Mucosa of descending colon (tissue), 3 donors: ENCODE results near the gene PHOX2A. TPM values are rescaled to one million over a fixed set of nuclear protein-coding genes. Genes with fewer than 3 reads are reported as not detected.

Experiments used
- ATAC-seq: fragments of 200-7000 bp; cut with Tn5 transposase; one replicate; pipeline ENCODE4 v1.9.1; 2020; ENCODE audit warnings: mild to moderate bottlenecking, moderate library complexity
- DNase-seq, 3 donors: peaks; one replicate each; pipeline ENCODE4 v3.0.0-alpha.2; 2020
- H3K36me3 ChIP-seq: fragments of 200-600 bp; one replicate; pipeline ENCODE4 v1.8.0; 2021; ENCODE audit warnings: low read depth, mild to moderate bottlenecking
- H3K4me1 ChIP-seq: fragments of 200-600 bp; one replicate; pipeline ENCODE4 v1.8.0; 2021; ENCODE audit warnings: low read depth, mild to moderate bottlenecking
- H3K4me3 ChIP-seq: fragments of 200-600 bp; one replicate; pipeline ENCODE4 v1.8.0; 2021; ENCODE audit warnings: mild to moderate bottlenecking
- H3K9me3 ChIP-seq: fragments of 200-600 bp; one replicate; pipeline ENCODE4 v1.8.0; 2021; ENCODE audit warnings: mild to moderate bottlenecking
- intact Hi-C, 2 donors: fragments of 100-400 bp; cut with DNase I in 1 of 2; cut with micrococcal nuclease in 1 of 2; formaldehyde crosslinking; loops; one replicate each; pipeline versions ENCODE4 v1.11.0 to v1.11.1; 2022; cut with DNase I, micrococcal nuclease
- total RNA-seq, 3 donors: library from RNA; stranded (reverse); fragmentation: NEBNext Ultra II Directional in 2 of 3; extraction: Animal tissue kit (Norgen Biotek cat#: 25700) in 2 of 3; gene quantifications; one replicate each; pipeline versions ENCODE4 v1.2.1 to v1.2.4, GENCODE V29; 2021 to 2023
- TF ChIP-seq, protein P1 (sequence below): fragments of 200-600 bp; IDR thresholded peaks from one replicate; pipeline ENCODE4 v1.8.0; 2022; ENCODE audit warnings: antibody characterized with exemption, mild to moderate bottlenecking
- donor health status: DM: no; HTN: no; CAD: no; lungs with moderate emphysema.
- donor health status: DM: no; HTN: no; CAD: no.
- donor health status: DM: no; HTN: yes; CAD: no.

Gene PHOX2A
- total RNA-seq, 3 donors from 2014 or later: 0.55 to 2.6 (median 0.60) TPM

DNA sequence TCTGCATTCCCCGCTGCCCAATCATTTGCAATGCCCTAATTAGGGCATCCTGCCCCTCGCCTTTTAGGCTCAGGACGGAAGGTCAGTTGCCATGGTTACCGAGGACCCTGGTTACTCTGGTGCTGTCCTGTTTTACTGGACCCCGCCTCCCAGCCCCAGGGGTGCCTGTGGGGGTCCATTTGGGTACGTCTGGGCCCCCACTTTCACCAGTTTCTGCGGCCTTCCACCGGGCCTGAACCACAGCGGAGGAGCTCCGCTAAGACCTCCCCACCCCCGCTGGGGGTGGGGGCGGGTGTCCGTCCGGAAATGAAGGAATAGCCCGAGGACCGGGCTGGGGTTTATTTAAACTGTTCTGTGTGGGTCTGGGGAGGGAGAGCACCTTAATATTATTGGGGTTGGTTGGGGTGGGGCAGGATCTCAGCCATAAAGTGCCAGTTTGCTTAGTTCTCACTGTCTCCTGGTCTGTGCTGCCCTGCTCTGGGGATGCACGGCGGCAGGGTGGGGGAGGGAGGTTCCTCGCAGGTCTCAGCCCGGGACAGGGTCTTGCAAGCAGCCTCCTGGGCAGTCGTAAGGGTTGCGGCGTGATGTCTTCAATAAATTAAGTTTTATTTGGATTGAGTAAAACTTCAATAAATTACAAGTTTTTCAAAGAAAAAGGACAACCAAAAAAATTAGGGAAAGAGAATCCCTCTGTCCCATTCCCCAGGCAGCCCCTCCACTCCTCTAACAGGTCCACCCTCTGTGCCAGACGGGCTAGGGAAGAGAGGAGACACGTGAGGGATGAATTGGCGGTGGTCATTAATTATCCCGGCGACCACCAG lies 5.3 kb downstream of the PHOX2A start:
- H3K36me3 ChIP-seq: no peaks in the 10 kb centered on the region
- peaks cover 37% of the 10 kb centered on the region for H3K4me1 ChIP-seq
- H3K9me3 ChIP-seq: no peaks in the 10 kb centered on the region
- TF ChIP-seq, protein P1, sequence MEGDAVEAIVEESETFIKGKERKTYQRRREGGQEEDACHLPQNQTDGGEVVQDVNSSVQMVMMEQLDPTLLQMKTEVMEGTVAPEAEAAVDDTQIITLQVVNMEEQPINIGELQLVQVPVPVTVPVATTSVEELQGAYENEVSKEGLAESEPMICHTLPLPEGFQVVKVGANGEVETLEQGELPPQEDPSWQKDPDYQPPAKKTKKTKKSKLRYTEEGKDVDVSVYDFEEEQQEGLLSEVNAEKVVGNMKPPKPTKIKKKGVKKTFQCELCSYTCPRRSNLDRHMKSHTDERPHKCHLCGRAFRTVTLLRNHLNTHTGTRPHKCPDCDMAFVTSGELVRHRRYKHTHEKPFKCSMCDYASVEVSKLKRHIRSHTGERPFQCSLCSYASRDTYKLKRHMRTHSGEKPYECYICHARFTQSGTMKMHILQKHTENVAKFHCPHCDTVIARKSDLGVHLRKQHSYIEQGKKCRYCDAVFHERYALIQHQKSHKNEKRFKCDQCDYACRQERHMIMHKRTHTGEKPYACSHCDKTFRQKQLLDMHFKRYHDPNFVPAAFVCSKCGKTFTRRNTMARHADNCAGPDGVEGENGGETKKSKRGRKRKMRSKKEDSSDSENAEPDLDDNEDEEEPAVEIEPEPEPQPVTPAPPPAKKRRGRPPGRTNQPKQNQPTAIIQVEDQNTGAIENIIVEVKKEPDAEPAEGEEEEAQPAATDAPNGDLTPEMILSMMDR: no peak
- DNase-seq (no peak), ATAC-seq (no peak)
- intact Hi-C loops: no loop called here
- no peak overlapping the region for H3K4me3 ChIP-seq

DNA sequence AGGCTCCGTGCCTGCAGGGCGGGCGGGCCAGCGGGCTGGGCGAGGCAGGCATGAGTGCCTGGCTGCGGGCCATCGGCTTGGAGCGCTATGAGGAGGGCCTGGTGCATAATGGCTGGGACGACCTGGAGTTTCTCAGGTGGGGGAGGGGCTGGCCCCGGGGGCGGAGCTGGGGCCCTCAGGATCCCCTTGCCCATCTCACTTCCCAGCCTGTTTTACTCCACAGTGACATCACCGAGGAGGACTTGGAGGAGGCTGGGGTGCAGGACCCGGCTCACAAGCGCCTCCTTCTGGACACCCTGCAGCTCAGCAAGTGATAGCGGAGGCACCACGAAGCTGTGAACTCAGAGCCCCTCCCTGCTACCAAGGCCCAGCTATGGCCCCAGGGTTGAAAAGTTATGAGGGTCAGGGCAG lies 5.9 kb downstream of the PHOX2A start:
- intact Hi-C loops: no loop called here
- ATAC-seq (peak; percentile 80), DNase-seq (peak; percentile 54 to 73 (median 73))
- no peaks in the 10 kb centered on the region for H3K36me3 ChIP-seq
- H3K9me3 ChIP-seq: no peaks in the 10 kb centered on the region
- no peak overlapping the region for H3K4me3 ChIP-seq
- peaks cover 37% of the 10 kb centered on the region for H3K4me1 ChIP-seq
- TF ChIP-seq, protein P1: peak; percentile 71

DNA sequence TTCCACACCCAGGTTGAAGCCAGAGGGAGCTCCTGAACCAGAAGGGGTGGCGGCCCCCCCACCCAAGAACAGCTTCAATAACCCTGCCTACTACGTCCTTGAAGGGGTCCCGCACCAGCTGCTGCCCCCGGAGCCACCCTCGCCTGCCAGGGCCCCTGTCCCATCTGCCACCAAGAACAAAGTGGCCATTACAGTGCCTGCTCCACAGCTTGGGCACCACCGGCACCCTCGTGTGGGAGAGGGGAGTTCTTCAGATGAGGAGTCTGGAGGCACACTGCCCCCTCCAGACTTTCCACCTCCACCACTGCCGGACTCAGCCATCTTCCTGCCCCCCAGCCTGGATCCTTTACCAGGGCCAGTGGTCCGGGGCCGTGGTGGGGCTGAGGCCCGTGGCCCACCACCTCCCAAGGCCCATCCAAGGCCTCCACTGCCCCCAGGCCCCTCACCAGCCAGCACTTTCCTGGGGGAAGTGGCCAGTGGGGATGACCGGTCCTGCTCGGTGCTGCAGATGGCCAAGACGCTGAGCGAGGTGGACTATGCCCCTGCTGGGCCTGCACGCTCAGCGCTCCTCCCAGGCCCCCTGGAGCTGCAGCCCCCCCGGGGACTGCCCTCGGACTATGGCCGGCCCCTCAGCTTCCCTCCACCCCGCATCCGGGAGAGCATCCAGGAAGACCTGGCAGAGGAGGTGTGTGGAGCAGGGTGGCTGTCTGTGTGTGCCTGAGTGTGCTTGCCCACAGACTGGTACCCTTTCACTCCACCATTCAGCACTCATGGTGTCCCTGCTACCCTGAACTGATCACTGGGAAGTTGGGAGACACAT lies 6.7 kb downstream of the PHOX2A start:
- no peak overlapping the region for H3K4me3 ChIP-seq
- H3K36me3 ChIP-seq: no peaks in the 10 kb centered on the region
- intact Hi-C loops: no loop called here
- peaks cover 37% of the 10 kb centered on the region for H3K4me1 ChIP-seq
- DNase-seq (no peak), ATAC-seq (no peak)
- no peaks in the 10 kb centered on the region for H3K9me3 ChIP-seq
- TF ChIP-seq, protein P1: no peak

DNA sequence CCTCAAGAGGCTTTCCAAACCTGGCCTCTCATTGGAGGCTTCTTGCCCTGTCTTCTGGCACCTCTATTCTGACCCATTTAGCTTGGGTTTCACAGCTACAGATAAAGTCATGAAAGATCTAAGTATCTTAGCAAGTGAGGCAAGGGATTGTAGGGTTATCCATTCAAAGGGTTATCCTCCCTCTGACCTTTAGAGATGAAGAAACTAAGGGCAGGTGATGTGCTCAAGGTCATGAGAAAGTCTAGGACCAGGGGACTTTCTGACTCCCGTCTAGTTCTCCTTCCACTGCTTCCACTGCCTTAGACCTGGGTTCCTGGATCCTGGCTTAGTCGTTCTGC lies 7.2 kb downstream of the PHOX2A start:
- H3K4me1 ChIP-seq: peaks cover 37% of the 10 kb centered on the region
- no peak overlapping the region for H3K4me3 ChIP-seq
- intact Hi-C loops: no loop called here

DNA sequence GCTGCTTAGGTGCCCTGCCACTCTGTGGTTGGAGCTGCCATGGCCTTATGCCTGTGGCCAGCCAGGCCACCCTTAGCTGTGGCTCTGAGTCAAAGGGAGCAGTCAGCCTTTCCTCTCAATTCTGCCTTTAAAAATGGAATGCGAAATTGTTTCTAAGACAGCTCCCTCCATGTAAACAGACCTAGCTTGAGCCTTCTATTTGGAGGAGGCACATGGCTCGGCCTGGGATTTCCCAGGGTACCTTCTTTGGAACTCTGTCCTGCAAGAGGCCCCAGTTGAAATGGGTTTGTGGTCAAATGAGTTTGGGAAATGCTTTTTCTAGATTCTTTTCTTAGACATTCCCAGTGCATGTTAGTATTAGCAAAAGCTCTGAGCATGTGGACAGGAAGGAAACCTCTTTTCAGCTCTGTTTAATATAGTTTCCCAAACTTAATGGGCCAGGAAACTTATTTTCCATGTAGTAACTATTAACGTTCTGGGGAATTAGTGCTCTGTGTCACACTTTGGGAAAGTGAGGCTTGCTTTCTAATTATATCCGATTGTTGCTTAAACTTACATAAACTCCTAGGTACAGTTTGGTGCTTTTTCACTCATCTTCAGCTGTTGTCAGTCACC lies 7.8 kb downstream of the PHOX2A start:
- intact Hi-C loops: no loop called here
- Histone ChIP-seq H3K36me3 (no peaks in the 10 kb centered on the region), H3K4me3 (no peak overlapping the region), H3K4me1 (peaks cover 37% of the 10 kb centered on the region), H3K9me3 (no peaks in the 10 kb centered on the region)
- no peak for DNase-seq
- TF ChIP-seq, protein P1: no peak
- ATAC-seq: no peak

More for the DNA sequence above, 7.2 kb downstream of the PHOX2A start:
- no peak for ATAC-seq
- no peaks in the 10 kb centered on the region for H3K9me3 ChIP-seq
- TF ChIP-seq, protein P1: no peak
- no peaks in the 10 kb centered on the region for H3K36me3 ChIP-seq
- DNase-seq: no peak
